Measurements from ENCODE around the gene PNPLA6. TPM values are rescaled to one million over a fixed set of nuclear protein-coding genes. Genes with fewer than 3 reads are reported as not detected.
A peak's percentile ranks its signal among the peaks of the same experiment; 100 is the strongest.

Gene PNPLA6
- total RNA-seq, 4 donors from 2014 or later, result 54.9 to 111 (median 75.2) TPM

DNA sequence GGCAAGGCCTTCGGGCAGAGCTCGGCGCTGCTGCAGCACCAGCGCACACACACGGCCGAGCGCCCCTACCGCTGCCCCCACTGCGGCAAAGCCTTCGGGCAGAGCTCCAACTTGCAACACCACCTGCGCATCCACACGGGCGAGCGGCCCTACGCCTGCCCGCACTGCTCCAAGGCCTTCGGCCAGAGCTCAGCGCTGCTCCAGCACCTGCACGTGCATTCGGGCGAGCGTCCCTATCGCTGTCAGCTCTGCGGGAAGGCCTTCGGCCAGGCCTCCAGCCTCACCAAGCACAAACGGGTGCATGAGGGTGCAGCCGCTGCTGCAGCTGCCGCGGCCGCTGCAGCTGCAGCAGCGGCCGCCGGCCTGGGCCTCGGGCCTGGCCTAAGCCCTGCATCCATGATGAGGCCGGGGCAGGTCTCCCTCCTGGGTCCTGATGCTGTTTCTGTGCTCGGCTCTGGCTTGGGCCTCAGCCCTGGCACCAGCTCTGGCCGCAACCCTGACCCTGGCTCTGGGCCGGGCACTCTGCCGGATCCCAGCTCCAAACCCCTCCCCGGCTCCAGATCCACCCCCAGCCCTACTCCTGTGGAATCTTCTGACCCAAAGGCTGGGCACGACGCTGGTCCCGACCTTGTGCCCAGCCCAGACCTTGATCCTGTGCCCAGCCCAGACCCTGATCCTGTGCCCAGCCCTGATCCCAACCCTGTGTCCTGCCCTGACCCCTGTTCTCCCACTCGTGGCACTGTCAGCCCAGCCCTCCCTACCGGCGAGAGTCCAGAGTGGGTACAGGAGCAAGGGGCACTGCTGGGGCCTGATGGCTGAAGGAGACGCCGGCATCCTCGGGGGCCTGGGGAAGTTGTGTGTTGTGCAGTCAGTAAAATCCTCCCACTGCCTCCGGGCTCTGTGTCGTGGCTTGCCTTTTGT lies 15.1 kb upstream of the PNPLA6 start:
- Histone ChIP-seq H3K36me3 (peaks cover 0 to 45% of the 10 kb centered on the region in 2 donors), H3K4me3 (no peak overlapping the region), H3K4me1 (peaks cover 3 to 52% (median 26%) of the 10 kb centered on the region in 3 donors), H3K27me3 (no peaks in the 10 kb centered on the region), H3K9me3 (no peaks in the 10 kb centered on the region), H3K27ac (peak overlapping the region in 1 of 4 donors; percentile 78)
- WGBS, 2 donors (ENCODE audit: low coverage in 1 of 2), result 65 to 67% methylated on average over 1 to 5 of the region's 51 CpGs
- TF ChIP-seq POLR2AphosphoS5 (IDR thresholded peaks at IDR 0.05) (no peak), EP300 (IDR thresholded peaks at IDR 0.05) (no peak), CTCF (IDR thresholded peaks at IDR 0.05) (no peak), POLR2A (IDR thresholded peaks at IDR 0.05) (no peak)
- no peak for ATAC-seq

DNA sequence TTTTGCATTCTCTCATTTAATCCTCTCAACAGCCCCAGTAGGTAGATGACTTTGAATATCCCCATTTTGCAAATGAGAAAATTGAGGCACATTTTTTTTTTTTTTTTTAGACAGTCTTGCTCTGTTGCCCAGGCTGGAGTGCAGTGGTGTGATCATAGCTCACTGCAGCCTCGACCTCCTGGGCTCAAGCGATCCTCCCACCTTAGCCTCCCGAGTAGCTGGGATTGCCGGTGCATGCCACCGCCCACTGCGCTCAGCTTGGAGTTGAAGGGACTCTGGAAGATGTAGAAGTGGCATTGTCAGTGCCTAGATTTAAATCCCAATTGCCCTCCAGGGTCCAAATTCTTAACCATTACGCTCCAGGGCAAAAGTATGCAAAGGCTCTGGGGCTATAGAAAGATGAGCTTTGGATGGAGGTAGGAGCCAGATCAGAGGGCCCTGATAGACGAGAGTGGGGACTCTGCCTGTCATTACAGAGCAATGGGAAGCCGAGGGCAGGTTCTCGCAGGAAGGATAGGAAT lies 13.9 kb upstream of the PNPLA6 start:
- H3K27ac ChIP-seq, result peak overlapping the region in 3 of 4 donors; percentile 74 to 83 (median 78)
- 18 to 41% methylated on average over 5 to 6 of the region's 10 CpGs for WGBS, 2 donors (ENCODE audit: low coverage in 1 of 2)
- H3K36me3 ChIP-seq, result peaks cover 0 to 57% of the 10 kb centered on the region in 2 donors
- no peaks in the 10 kb centered on the region for H3K27me3 ChIP-seq
- ATAC-seq, result no peak
- H3K4me1 ChIP-seq, result peaks cover 3 to 45% (median 24%) of the 10 kb centered on the region in 3 donors
- TF ChIP-seq POLR2A (IDR thresholded peaks at IDR 0.05) (no peak), POLR2AphosphoS5 (IDR thresholded peaks at IDR 0.05) (no peak), CTCF (IDR thresholded peaks at IDR 0.05) (no peak), EP300 (IDR thresholded peaks at IDR 0.05) (no peak)
- H3K4me3 ChIP-seq, result peak overlapping the region; percentile 62 to 91
- no peaks in the 10 kb centered on the region for H3K9me3 ChIP-seq

GRCh38 chr19:7522072-7522922 lies 13.2 kb upstream of the PNPLA6 start, which contains the start of gene MCOLN1:
Gene MCOLN1, plus strand, starts transcription at chr19:7522624. Its CDS starts 127 bp downstream, at chr19:7522751.
- H3K27me3 ChIP-seq, result no peaks in the 10 kb centered on the region

More at GRCh38 chr19:7522072-7522922, 13.2 kb upstream of the PNPLA6 start, which contains the start of gene MCOLN1:
- H3K4me3 ChIP-seq, result peak within 1 kb of the TSS; percentile 62 to 91
- H3K9me3 ChIP-seq, result no peaks in the 10 kb centered on the region
- H3K27ac ChIP-seq, result peak within 1 kb of the TSS; percentile 7 to 83 (median 76)
- peak; percentile 95 for ATAC-seq
- peaks cover 0 to 64% of the 10 kb centered on the region in 2 donors for H3K36me3 ChIP-seq
- peaks cover 3 to 38% (median 17%) of the 10 kb centered on the region in 3 donors for H3K4me1 ChIP-seq
- TF ChIP-seq POLR2AphosphoS5 (IDR thresholded peaks at IDR 0.05) (peak; percentile 83), EP300 (IDR thresholded peaks at IDR 0.05) (no peak), POLR2A (IDR thresholded peaks at IDR 0.05) (peak; percentile 68 to 87), CTCF (IDR thresholded peaks at IDR 0.05) (peak in 2 of 4 experiments; percentile 5 to 22)
- WGBS, 2 donors (ENCODE audit: low coverage in 1 of 2), result 0% methylated on average over 3 to 7 of the region's 65 CpGs
